ENCODE data around the gene FXYD6.

DNA sequence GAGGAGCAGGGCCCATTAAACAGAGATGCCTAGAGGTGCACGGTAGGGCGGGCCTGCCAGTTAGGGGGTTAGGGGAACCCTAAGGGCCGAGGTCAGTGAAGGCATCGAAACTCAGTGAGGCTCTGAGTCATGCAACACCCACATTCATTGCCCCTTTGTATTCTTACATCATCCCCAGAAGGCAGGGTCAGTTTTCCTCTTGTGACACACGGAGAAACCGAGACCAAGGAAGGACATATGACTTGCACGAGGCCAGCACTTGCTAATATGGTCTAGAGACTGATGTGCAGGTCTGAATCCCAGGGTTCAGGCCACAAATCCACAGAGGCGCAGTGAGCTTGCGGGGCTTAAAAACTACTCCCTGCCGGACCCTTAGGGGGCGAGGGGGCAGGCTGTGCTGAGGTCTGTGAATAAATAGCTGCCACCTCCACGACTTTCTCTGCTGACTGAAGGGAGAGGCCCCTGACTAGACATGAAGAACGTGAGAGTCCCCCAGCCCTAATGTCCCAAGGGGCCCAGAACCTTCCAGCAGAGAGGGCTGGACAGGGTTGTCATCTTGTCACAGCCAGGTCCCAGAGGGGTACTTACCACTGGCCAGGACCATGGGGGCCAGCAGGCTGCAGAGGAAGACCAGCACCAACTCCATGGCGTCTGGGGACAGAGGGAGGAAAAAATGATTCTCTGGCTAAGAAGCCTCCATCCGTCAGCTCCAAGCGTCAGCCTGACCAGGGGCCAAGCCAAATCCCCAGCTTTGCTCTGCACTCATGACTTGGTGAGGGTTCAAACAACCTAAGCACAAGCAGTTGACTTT, 34.1 kb downstream of the FXYD6 start:
- no peak for TF ChIP-seq POLR2AphosphoS5 (IDR thresholded peaks at IDR 0.05; ENCODE audit: low read depth, low read length)
- TF ChIP-seq, protein P1, sequence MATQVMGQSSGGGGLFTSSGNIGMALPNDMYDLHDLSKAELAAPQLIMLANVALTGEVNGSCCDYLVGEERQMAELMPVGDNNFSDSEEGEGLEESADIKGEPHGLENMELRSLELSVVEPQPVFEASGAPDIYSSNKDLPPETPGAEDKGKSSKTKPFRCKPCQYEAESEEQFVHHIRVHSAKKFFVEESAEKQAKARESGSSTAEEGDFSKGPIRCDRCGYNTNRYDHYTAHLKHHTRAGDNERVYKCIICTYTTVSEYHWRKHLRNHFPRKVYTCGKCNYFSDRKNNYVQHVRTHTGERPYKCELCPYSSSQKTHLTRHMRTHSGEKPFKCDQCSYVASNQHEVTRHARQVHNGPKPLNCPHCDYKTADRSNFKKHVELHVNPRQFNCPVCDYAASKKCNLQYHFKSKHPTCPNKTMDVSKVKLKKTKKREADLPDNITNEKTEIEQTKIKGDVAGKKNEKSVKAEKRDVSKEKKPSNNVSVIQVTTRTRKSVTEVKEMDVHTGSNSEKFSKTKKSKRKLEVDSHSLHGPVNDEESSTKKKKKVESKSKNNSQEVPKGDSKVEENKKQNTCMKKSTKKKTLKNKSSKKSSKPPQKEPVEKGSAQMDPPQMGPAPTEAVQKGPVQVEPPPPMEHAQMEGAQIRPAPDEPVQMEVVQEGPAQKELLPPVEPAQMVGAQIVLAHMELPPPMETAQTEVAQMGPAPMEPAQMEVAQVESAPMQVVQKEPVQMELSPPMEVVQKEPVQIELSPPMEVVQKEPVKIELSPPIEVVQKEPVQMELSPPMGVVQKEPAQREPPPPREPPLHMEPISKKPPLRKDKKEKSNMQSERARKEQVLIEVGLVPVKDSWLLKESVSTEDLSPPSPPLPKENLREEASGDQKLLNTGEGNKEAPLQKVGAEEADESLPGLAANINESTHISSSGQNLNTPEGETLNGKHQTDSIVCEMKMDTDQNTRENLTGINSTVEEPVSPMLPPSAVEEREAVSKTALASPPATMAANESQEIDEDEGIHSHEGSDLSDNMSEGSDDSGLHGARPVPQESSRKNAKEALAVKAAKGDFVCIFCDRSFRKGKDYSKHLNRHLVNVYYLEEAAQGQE (IDR thresholded peaks at IDR 0.05; ENCODE audit: insufficient read depth in 1 of 2, low read depth in 2 of 2, low read length in 2 of 2) = no peak
- no peak for TF ChIP-seq TAF1 (IDR thresholded peaks at IDR 0.05; ENCODE audit: borderline replicate concordance, insufficient read depth, low read length)
- no peak for TF ChIP-seq SIN3A (IDR thresholded peaks at IDR 0.05; ENCODE audit: borderline replicate concordance, insufficient read depth, low read length)
- no peak for TF ChIP-seq FOXP2 (optimal IDR thresholded peaks at IDR 0.05; ENCODE audit: borderline replicate concordance, extremely low read depth, extremely low read length, insufficient read depth)
